Kidney tubule cell (primary cell): Measurements from ENCODE around the gene CCL5.
A peak's percentile ranks its signal among the peaks of the same experiment; 100 is the strongest.

Source experiments
- DNase-seq: peaks from one replicate; pipeline ENCODE4 v3.0.0-alpha.2; 2018; ENCODE audit warnings: low spot score

CCL5 gene

GRCh38 chr17:35879773-35880654 lies at the start of gene CCL5:
TSS of gene CCL5 (minus strand) at chr17:35880360.
- DNase-seq, result peak; percentile 38

GRCh38 chr17:35927714-35928113 lies 47.6 kb upstream of the CCL5 start:
- no peak for DNase-seq

GRCh38 chr17:35923609-35924114 lies 43.5 kb upstream of the CCL5 start:
- DNase-seq, result no peak

GRCh38 chr17:35920229-35920628 lies 40.1 kb upstream of the CCL5 start:
- DNase-seq, result no peak

- DNase-seq, result no peak
Measured at GRCh38 chr17:35918665-35919064, 38.5 kb upstream of the CCL5 start.

- no peak for DNase-seq
Measured at GRCh38 chr17:35917519-35918213, 37.5 kb upstream of the CCL5 start.

- peak; percentile 57 for DNase-seq
Measured at GRCh38 chr17:35915153-35915964, 35.2 kb upstream of the CCL5 start.

GRCh38 chr17:35914354-35914753 lies 34.2 kb upstream of the CCL5 start:
- no peak for DNase-seq

- DNase-seq, result no peak
Measured at GRCh38 chr17:35913609-35914008, 33.4 kb upstream of the CCL5 start.

- no peak for DNase-seq
Measured at GRCh38 chr17:35912942-35913341, 32.8 kb upstream of the CCL5 start.

GRCh38 chr17:35912339-35912912 lies 32.3 kb upstream of the CCL5 start:
- DNase-seq, result no peak

- DNase-seq, result no peak
Measured at GRCh38 chr17:35909408-35909807, 29.2 kb upstream of the CCL5 start.

- no peak for DNase-seq
Measured at GRCh38 chr17:35907691-35908090, 27.5 kb upstream of the CCL5 start.

GRCh38 chr17:35906926-35907637 lies 26.9 kb upstream of the CCL5 start:
- DNase-seq, result no peak

GRCh38 chr17:35906191-35906925 lies 26.2 kb upstream of the CCL5 start:
- DNase-seq, result peak; percentile 84

GRCh38 chr17:35903451-35903850 lies 23.3 kb upstream of the CCL5 start:
- DNase-seq, result no peak

- no peak for DNase-seq
Measured at GRCh38 chr17:35901631-35902175, 21.5 kb upstream of the CCL5 start.

GRCh38 chr17:35900708-35901480 lies 20.7 kb upstream of the CCL5 start:
- DNase-seq, result no peak

GRCh38 chr17:35900280-35900679 lies 20.1 kb upstream of the CCL5 start:
- DNase-seq, result no peak
